T47D (cell line): ENCODE measurements around the gene ARHGEF19.

Source experiments
- DNase-seq, 2 experiments: peaks; one replicate each; pipeline versions ENCODE4 v3.0.0 to v3.0.0-alpha.2; 2011 to 2012; ENCODE audit warnings: low read depth in 1 of 2, low spot score in 1 of 2
- JUND ChIP-seq: IDR thresholded peaks from 2 replicates; pipeline ENCODE4 v1.6.1; 2012; ENCODE audit warnings: low read depth
- in situ Hi-C: cut with HindIII; loops from 2 replicates; pipeline ENCODE4 v1.10.0; 2016; ENCODE audit warnings: low sequenced_read_pairs, low pct_unique_long_range_greater_than_20kb

ARHGEF19 gene

GRCh38 chr1:16187748-16188401, 24.6 kb downstream of the ARHGEF19 start:
- DNase-seq, result peak; percentile 46 to 66
- TF ChIP-seq JUND, result no peak
- in situ Hi-C loops, result no loop called here

- in situ Hi-C loops, result no loop called here
- DNase-seq, result no peak
- TF ChIP-seq JUND, result no peak
Observed at GRCh38 chr1:16186655-16187235, 25.7 kb downstream of the ARHGEF19 start.

GRCh38 chr1:16184557-16185303, 27.7 kb downstream of the ARHGEF19 start:
- no peak for DNase-seq
- in situ Hi-C loops, result no loop called here
- TF ChIP-seq JUND, result no peak

- no peak for TF ChIP-seq JUND
- DNase-seq, result no peak
- in situ Hi-C loops, result no loop called here
Observed at GRCh38 chr1:16183765-16184556, 28.5 kb downstream of the ARHGEF19 start.

GRCh38 chr1:16183179-16183578, 29.3 kb downstream of the ARHGEF19 start:
- DNase-seq, result no peak
- in situ Hi-C loops, result no loop called here
- no peak for TF ChIP-seq JUND

- in situ Hi-C loops, result no loop called here
- TF ChIP-seq JUND, result no peak
- peak; percentile 42 to 73 for DNase-seq
Observed at GRCh38 chr1:16181887-16182719, 30.3 kb downstream of the ARHGEF19 start.

GRCh38 chr1:16180291-16180824, 32.1 kb downstream of the ARHGEF19 start:
- no peak for DNase-seq
- in situ Hi-C loops, result no loop called here

GRCh38 chr1:16178596-16179497, 33.6 kb downstream of the ARHGEF19 start:
- TF ChIP-seq JUND, result no peak
- in situ Hi-C loops, result no loop called here
- peak in 1 of 2 experiments; percentile 69 for DNase-seq

More at GRCh38 chr1:16180291-16180824, 32.1 kb downstream of the ARHGEF19 start:
- no peak for TF ChIP-seq JUND

- DNase-seq, result no peak
- in situ Hi-C loops, result no loop called here
- TF ChIP-seq JUND, result no peak
Observed at GRCh38 chr1:16177306-16177705, 35.1 kb downstream of the ARHGEF19 start.

- TF ChIP-seq JUND, result no peak
- in situ Hi-C loops, result no loop called here
- DNase-seq, result no peak
Observed at GRCh38 chr1:16176653-16177052, 35.8 kb downstream of the ARHGEF19 start.
